ENCODE measurements around the gene ACO2.
A peak's percentile ranks its signal among the peaks of the same experiment; 100 is the strongest.

The ACO2 gene

GRCh38 chr22:41526830-41527799 is 58.2 kb downstream of the ACO2 start:
- TF ChIP-seq, protein P1, sequence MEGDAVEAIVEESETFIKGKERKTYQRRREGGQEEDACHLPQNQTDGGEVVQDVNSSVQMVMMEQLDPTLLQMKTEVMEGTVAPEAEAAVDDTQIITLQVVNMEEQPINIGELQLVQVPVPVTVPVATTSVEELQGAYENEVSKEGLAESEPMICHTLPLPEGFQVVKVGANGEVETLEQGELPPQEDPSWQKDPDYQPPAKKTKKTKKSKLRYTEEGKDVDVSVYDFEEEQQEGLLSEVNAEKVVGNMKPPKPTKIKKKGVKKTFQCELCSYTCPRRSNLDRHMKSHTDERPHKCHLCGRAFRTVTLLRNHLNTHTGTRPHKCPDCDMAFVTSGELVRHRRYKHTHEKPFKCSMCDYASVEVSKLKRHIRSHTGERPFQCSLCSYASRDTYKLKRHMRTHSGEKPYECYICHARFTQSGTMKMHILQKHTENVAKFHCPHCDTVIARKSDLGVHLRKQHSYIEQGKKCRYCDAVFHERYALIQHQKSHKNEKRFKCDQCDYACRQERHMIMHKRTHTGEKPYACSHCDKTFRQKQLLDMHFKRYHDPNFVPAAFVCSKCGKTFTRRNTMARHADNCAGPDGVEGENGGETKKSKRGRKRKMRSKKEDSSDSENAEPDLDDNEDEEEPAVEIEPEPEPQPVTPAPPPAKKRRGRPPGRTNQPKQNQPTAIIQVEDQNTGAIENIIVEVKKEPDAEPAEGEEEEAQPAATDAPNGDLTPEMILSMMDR (conservative IDR thresholded peaks at IDR 0.05), result peak; percentile 95
- no peak for TF ChIP-seq ZFX (IDR thresholded peaks at IDR 0.05)
- H3K27ac ChIP-seq, result no peak overlapping the region

DNA sequence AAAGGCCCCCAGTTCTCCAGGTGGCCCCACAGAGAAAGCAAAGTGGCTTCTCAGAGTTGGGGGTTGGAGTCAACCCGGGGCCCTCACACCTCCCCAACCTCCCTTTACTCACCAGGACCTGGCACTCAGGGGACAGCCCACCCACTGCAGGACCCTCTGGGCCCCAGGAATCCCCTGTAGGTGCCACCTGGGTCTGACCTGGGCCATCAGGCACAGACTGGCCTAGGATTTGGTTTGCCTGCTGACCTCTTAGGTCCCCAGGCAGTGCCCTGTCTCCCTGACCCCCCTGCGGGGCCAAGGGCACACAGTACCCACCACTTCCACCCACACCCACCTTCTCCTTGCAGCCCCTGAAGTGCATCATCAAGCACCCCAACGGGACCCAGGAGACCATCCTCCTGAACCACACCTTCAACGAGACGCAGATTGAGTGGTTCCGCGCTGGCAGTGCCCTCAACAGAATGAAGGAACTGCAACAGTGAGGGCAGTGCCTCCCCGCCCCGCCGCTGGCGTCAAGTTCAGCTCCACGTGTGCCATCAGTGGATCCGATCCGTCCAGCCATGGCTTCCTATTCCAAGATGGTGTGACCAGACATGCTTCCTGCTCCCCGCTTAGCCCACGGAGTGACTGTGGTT is 59.3 kb downstream of the ACO2 start:
- TF ChIP-seq, protein P1 (conservative IDR thresholded peaks at IDR 0.05), result no peak
- TF ChIP-seq ZFX (IDR thresholded peaks at IDR 0.05), result no peak
- no peak overlapping the region for H3K27ac ChIP-seq

DNA sequence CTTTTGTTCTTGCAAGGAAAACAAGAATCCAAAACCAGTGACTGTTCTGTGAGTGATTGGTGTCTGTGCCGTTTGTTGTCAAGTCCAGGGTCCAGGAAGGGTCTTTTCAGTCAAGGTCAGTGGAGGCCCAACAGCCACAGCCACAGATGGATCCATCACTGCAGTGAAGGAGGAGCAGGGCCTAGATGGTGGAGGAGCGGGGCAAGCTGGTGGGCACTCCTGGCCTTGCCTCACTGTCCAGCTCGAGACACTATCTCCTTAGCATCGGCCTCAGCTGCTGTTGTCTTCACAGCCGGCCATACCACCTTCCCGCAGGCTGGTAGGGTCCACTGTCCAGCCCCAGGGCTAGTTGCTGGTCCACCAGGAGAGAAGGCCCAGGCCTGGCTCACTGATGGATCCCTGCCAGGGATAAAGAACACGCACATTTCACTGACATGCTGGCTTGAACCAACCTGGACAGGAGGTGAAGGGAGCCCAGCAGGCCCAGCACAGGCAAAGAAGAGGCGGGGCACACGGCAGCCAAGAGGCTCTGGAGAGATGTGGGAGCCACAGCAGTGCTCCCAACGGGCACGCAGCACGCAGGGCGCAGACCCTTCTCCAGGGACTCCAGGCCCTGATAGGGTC is 60.1 kb downstream of the ACO2 start:
- no peak overlapping the region for H3K27ac ChIP-seq
- TF ChIP-seq, protein P1 (conservative IDR thresholded peaks at IDR 0.05), result no peak
- TF ChIP-seq ZFX (IDR thresholded peaks at IDR 0.05), result peak; percentile 13; the same call in 1 of the 2 replicates

DNA sequence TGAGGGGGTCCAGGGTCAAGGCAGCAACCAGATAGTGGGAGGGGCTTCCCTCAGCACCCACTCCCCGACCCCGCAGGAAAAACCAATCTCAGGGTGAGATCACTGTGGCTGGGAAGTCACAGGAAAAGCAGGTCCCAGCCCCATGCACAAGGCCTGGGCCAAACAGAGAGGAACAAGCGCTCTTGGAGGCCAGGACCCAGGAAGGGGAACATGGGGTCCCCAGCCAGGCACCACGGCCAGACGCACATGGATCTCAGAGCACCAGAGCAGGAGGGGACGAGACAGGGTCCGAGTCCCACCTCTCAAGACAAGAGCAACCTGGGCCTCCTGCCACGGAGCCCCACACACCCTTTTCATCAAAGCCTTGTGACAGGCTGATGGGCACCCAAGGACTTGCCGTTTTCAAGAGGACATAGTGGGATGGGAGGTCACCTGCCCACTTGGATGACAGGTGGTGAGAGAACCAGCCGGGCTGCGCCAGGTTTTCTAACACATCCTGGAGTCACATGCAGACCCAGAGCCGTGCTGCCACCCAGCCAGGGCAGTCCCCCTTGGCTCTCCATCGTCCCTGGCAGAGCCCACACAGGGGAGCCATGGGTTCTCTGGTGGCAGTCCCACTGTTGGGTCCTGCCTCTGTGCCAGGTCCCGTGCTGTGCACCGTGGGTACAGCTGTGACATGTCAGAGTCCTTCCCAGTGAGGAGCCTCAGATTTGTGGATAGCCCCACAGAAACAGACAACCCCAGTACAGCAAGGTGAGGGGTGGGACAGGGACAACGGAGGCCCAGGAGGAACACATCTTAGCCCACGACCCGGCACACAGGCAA is 62.2 kb downstream of the ACO2 start:
- H3K27ac ChIP-seq, result no peak overlapping the region
- TF ChIP-seq ZFX (IDR thresholded peaks at IDR 0.05), result no peak
- TF ChIP-seq, protein P1 (conservative IDR thresholded peaks at IDR 0.05), result no peak

DNA sequence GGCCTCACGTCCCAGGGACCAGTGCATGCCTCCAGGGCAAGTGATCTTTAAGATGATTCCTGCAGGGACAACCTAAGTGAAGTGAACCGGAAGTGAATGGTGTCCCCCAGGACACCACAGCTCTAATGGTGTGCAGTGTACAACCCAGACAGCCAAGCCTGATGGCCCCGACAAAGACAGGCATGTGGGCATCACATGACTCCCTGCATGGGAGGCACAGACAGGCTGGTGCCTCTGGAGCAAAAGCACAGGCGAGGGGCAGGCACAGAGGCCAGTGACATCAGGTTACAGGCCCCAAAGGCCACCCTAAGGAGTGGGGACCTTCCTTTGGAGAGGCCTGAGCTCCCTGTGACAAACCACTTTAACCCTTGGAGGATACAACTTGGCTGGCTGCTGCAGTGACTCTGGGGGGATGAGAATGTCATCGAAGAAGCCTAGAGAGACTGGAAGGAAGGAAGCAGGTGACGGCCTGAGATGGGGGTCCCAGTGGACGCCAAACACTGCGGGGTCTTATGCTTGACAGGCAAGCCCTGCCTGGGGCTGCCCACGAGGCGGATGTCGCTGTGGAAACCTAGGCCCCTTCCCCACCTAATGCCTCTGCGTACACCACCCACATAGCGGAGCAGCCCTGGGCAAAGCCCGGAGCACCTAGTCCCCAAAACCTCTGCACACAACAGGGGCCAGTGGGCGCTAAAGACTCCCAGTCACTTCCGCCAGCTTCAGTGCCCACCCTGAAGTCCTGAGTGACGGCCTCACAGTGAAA is 63.0 kb downstream of the ACO2 start:
- TF ChIP-seq, protein P1 (conservative IDR thresholded peaks at IDR 0.05), result no peak

More for the DNA sequence above, 63.0 kb downstream of the ACO2 start:
- no peak overlapping the region for H3K27ac ChIP-seq

All from C4-2B (cell line).